WTC11 (cell line): ENCODE results near the gene NFATC2. TPM values are rescaled to one million over a fixed set of nuclear protein-coding genes. Genes with fewer than 3 reads are reported as not detected.

Source experiments
- ATAC-seq: fragments of 200-7000 bp; cut with Tn5 transposase; 2 replicates; pipeline ENCODE4 v1.10.0; 2021; ENCODE audit warnings: mild to moderate bottlenecking, moderate library complexity
- CTCF ChIA-PET: fragments of 300-600 bp; sonication (Branson Sonifier 250); formaldehyde crosslinking; loops from one replicate; lab custom pipeline; 2021; ENCODE audit warnings: antibody characterized with exemption; lab: Charles Lee
- POLR2A ChIA-PET: fragments of 350-600 bp; sonication (Branson Sonifier 250); formaldehyde crosslinking; loops from one replicate; lab custom pipeline; 2021; ENCODE audit warnings: antibody characterized with exemption; lab: Charles Lee
- DNase-seq: peaks from one replicate; pipeline ENCODE4 v3.0.0; 2021; ENCODE audit warnings: low spot score
- H3K27ac Mint-ChIP-seq: 2 replicates; pipeline ENCODE4 v1.8.0; 2021; ENCODE audit warnings: mixed read lengths
- H3K27me3 Mint-ChIP-seq: 2 replicates; pipeline ENCODE4 v1.8.0; 2021; ENCODE audit warnings: low read depth, mild to moderate bottlenecking, moderate library complexity, mixed read lengths
- H3K36me3 Mint-ChIP-seq: 2 replicates; pipeline ENCODE4 v1.8.0; 2021; ENCODE audit warnings: mixed read lengths
- H3K4me1 Mint-ChIP-seq: 2 replicates; pipeline ENCODE4 v1.8.0; 2022; ENCODE audit warnings: mixed read lengths
- H3K4me3 Mint-ChIP-seq: 2 replicates; pipeline ENCODE4 v1.8.0; 2021; ENCODE audit warnings: mild to moderate bottlenecking, moderate library complexity, mixed read lengths
- H3K9me3 Mint-ChIP-seq: 2 replicates; pipeline ENCODE4 v1.8.0; 2021; ENCODE audit warnings: mixed read lengths
- FOXP1 ChIP-seq: sonication (generic); formaldehyde crosslinking; IDR thresholded peaks from 2 replicates; pipeline ENCODE4 v1.8.0; 2022; ENCODE audit warnings: missing genetic modification reagents, mild to moderate bottlenecking, moderate library complexity, borderline replicate concordance
- GABPB1 ChIP-seq: sonication (generic); formaldehyde crosslinking; IDR thresholded peaks from 2 replicates; pipeline ENCODE4 v1.8.1; 2023; ENCODE audit warnings: mild to moderate bottlenecking, missing genetic modification reagents
- HMGA2 ChIP-seq: fragments of 250-450 bp; sonication (Bioruptor Pico); IDR thresholded peaks from 2 replicates; pipeline ENCODE4 v1.4.0; 2021; ENCODE audit warnings: mild to moderate bottlenecking, moderate library complexity
- HMGXB4 ChIP-seq: sonication (generic); formaldehyde crosslinking; IDR thresholded peaks from 2 replicates; pipeline ENCODE4 v1.8.1; 2023; ENCODE audit warnings: mild to moderate bottlenecking, moderate library complexity, missing genetic modification reagents
- MLX ChIP-seq: sonication (generic); formaldehyde crosslinking; IDR thresholded peaks from 2 replicates; pipeline ENCODE4 v1.8.1; 2023; ENCODE audit warnings: mild to moderate bottlenecking, missing genetic modification reagents, moderate library complexity
- MXD4 ChIP-seq: fragments of 250-450 bp; sonication (Bioruptor Pico); IDR thresholded peaks from 2 replicates; pipeline ENCODE4 v1.8.0; 2021; ENCODE audit warnings: mild to moderate bottlenecking, moderate library complexity, borderline replicate concordance
- MYBL2 ChIP-seq: sonication (generic); formaldehyde crosslinking; IDR thresholded peaks from 2 replicates; pipeline ENCODE4 v1.8.1; 2023; ENCODE audit warnings: mild to moderate bottlenecking, moderate library complexity, missing genetic modification reagents
- NR2C2 ChIP-seq: sonication (generic); formaldehyde crosslinking; IDR thresholded peaks from 2 replicates; pipeline ENCODE4 v1.8.0; 2022; ENCODE audit warnings: mild to moderate bottlenecking, missing genetic modification reagents
- TCF7 ChIP-seq: sonication (generic); formaldehyde crosslinking; IDR thresholded peaks from 2 replicates; pipeline ENCODE4 v1.8.0; 2022; ENCODE audit warnings: mild to moderate bottlenecking, low read depth, missing genetic modification reagents, moderate library complexity
- TEAD1 ChIP-seq: sonication (generic); formaldehyde crosslinking; IDR thresholded peaks from 2 replicates; pipeline ENCODE4 v1.8.0; 2022; ENCODE audit warnings: mild to moderate bottlenecking, missing genetic modification reagents
- TP53 ChIP-seq: sonication (generic); formaldehyde crosslinking; IDR thresholded peaks from 2 replicates; pipeline ENCODE4 v1.8.1; 2023; ENCODE audit warnings: mild to moderate bottlenecking, missing genetic modification reagents
- ZBTB21 ChIP-seq: sonication (generic); formaldehyde crosslinking; IDR thresholded peaks from 2 replicates; pipeline ENCODE4 v1.8.1; 2023; ENCODE audit warnings: mild to moderate bottlenecking, missing genetic modification reagents, borderline replicate concordance
- ZBTB43 ChIP-seq: sonication (generic); formaldehyde crosslinking; IDR thresholded peaks from 2 replicates; pipeline ENCODE4 v1.8.1; 2023; ENCODE audit warnings: mild to moderate bottlenecking, missing genetic modification reagents
- ZNF281 ChIP-seq: sonication (generic); formaldehyde crosslinking; IDR thresholded peaks from 2 replicates; pipeline ENCODE4 v1.8.0; 2023; ENCODE audit warnings: mild to moderate bottlenecking, missing genetic modification reagents
- ZNF416 ChIP-seq: fragments of 250-450 bp; sonication (Bioruptor Pico); IDR thresholded peaks from 2 replicates; pipeline ENCODE4 v1.9.0; 2021; ENCODE audit warnings: mild to moderate bottlenecking, inconsistent platforms
- ZNF423 ChIP-seq: fragments of 250-450 bp; sonication (Bioruptor Pico); IDR thresholded peaks from 2 replicates; pipeline ENCODE4 v2.1.2; 2022; ENCODE audit warnings: mild to moderate bottlenecking, moderate library complexity
- ZNF512 ChIP-seq: sonication (generic); formaldehyde crosslinking; IDR thresholded peaks from 2 replicates; pipeline ENCODE4 v1.8.1; 2022; ENCODE audit warnings: missing genetic modification reagents, borderline replicate concordance
- total RNA-seq: library from RNA; stranded (reverse); gene quantifications from 3 replicates; pipeline ENCODE4 v1.2.3, GENCODE V29; 2021

Gene NFATC2
- total RNA-seq, 1 experiment from 2014 or later, result 1.7 TPM

- TF ChIP-seq GABPB1 (CRISPR knock-in tag) (no peak), ZNF281 (CRISPR knock-in tag) (no peak), TEAD1 (no peak), TP53 (no peak)
These were observed 95.3 kb downstream of the NFATC2 start (continued) for GRCh38 chr20:51447097-51447764.

- no peaks in the 10 kb centered on the region for H3K36me3 Mint-ChIP-seq
- CTCF ChIA-PET, result no interaction called here
- no peak overlapping the region for H3K27ac Mint-ChIP-seq
- TF ChIP-seq FOXP1 (CRISPR knock-in tag) (no peak), HMGA2 (CRISPR knock-in tag) (no peak), MYBL2 (CRISPR knock-in tag) (no peak), TEAD1 (no peak), ZBTB21 (CRISPR knock-in tag) (no peak), NR2C2 (CRISPR knock-in tag) (no peak), MLX (no peak), HMGXB4 (CRISPR knock-in tag) (no peak), ZNF512 (CRISPR knock-in tag) (no peak)
- TF ChIP-seq, all 79 proteins: peak for 0
- Mint-ChIP-seq H3K4me3 (no peak overlapping the region), H3K27me3 (no peaks in the 10 kb centered on the region), H3K9me3 (no peaks in the 10 kb centered on the region), H3K4me1 (peaks cover 12% of the 10 kb centered on the region)
- ATAC-seq (no peak), DNase-seq (no peak)
- POLR2A ChIA-PET, result interaction anchor here (0.7 kb wide), 1 partner anchor 95 kb away, joined by 3 read pairs; no protein-coding TSS in a partner anchor
These were observed 95.9 kb downstream of the NFATC2 start for GRCh38 chr20:51446656-51447055.

- TF ChIP-seq TEAD1 (no peak), ZNF423 (CRISPR knock-in tag) (no peak), ZNF416 (no peak), MXD4 (CRISPR knock-in tag) (no peak), ZBTB43 (no peak), TCF7 (CRISPR knock-in tag) (no peak)
- ChIA-PET POLR2A (no interaction called here), CTCF (no interaction called here)
- H3K36me3 Mint-ChIP-seq, result no peaks in the 10 kb centered on the region
- H3K27ac Mint-ChIP-seq, result no peak overlapping the region
- H3K4me1 Mint-ChIP-seq, result peaks cover 12% of the 10 kb centered on the region
- ATAC-seq (no peak), DNase-seq (no peak)
- H3K4me3 Mint-ChIP-seq, result no peak overlapping the region
- H3K9me3 Mint-ChIP-seq, result no peaks in the 10 kb centered on the region
- H3K27me3 Mint-ChIP-seq, result no peaks in the 10 kb centered on the region
These were observed 96.3 kb downstream of the NFATC2 start for GRCh38 chr20:51446230-51446629.
